Fibroblast of the aortic adventitia (primary cell): Measurements from ENCODE around the gene ACKR1. TPM values are rescaled to one million over a fixed set of nuclear protein-coding genes. Genes with fewer than 3 reads are reported as not detected.

ENCODE experiments used
- DNase-seq: peaks from one replicate; pipeline ENCODE4 v3.0.0-alpha.2; 2010; ENCODE audit warnings: low read depth
- H3K4me3 ChIP-seq: 2 replicates; pipeline ENCODE4 v1.5.1; 2011; ENCODE audit warnings: low read depth, mild to moderate bottlenecking, control low read depth, low read length, moderate library complexity
- CTCF ChIP-seq: IDR thresholded peaks from 2 replicates; pipeline ENCODE4 v1.5.1; 2011; ENCODE audit warnings: mild to moderate bottlenecking, low read length, control low read depth, inconsistent platforms; ENCODE audit not compliant: insufficient read depth
- total RNA-seq: library from RNA; depleted of rRNA; stranded (reverse); fragments of >200 nt; gene quantifications from 2 replicates; pipeline ENCODE4 v1.2.3, GENCODE V29; 2012; ENCODE audit warnings: low replicate concordance

The ACKR1 gene
- total RNA-seq, 1 donor = not detected

GRCh38 chr1:159177272-159177907 lies 27.3 kb upstream of the ACKR1 start:
- peak; percentile 73 for DNase-seq
- no peak for TF ChIP-seq CTCF

DNA sequence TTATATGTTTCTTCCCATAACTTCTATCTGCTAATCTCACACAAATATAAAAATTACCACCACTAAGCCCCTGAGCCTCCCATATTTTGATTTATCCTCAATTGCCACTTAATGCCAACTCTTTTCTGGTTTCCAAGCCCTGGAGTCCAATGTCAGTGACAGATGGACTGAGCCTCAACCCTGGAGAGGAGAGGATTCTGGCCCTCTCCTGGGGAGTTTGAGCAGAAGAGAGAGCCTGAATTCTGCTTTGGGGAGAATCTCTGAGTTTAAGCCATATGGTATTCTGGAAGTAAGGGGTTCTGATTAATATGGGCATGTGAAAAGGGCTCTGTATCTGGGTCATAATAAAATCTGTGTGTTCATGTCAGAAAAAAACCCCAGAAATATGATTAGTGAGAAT lies 24.8 kb upstream of the ACKR1 start:
- DNase-seq = no peak
- no peak for TF ChIP-seq CTCF
- H3K4me3 ChIP-seq = no peak overlapping the region

More at GRCh38 chr1:159177272-159177907, 27.3 kb upstream of the ACKR1 start:
- H3K4me3 ChIP-seq = no peak overlapping the region

DNA sequence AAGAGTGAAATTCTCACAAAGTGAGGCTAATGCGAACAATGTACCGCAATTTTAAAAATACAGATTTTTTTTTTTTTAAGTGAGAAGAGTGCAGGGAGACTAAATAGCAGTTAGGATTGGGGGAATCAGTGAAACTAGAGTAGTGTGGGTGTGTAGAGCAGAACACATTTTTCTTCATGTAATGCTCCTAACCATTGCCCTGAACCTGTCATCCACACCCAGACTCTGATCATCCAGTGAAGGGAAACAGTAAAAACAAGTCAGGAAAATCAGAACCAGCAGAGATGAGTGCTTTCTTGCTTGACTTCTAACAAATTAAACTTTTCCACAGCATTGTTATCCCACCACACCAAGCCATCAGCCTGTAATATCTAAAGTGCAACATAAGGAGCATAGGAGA lies 24.2 kb upstream of the ACKR1 start:
- no peak overlapping the region for H3K4me3 ChIP-seq
- no peak for TF ChIP-seq CTCF
- no peak for DNase-seq

DNA sequence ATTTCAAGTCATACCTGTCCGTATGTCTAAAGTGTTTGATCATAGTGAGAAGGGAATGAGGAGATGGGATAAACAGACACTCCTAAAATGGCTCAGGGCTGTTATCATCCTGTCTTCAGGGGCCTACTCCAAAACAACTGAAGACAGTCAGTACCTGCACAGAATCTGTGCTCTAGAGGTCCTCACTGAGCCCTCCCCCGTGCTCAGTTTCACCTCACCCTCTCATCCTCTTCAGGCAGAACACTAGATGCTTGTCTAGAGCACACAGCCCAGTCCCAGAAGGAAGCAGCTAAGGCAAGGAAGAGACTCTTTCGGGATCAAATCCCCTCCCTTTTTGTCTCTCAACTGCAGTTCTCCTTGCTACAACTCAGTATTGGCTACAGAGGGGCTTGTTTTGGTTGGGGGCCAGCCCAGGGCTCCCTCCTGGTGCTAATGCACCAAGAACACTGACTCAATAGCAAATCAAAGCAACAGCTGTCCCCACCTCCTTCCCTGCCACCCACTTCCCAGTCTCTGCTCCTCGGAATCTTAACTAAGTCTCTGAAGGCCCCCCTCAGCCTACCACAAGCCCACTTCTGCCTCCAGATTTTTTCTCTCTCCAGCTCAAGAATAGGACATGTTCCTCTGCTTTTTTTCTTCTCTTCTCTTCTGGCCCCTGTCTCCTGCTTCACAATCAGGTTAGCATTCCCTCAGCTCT lies 23.2 kb upstream of the ACKR1 start:
- no peak overlapping the region for H3K4me3 ChIP-seq
- no peak for DNase-seq
- TF ChIP-seq CTCF = no peak

DNA sequence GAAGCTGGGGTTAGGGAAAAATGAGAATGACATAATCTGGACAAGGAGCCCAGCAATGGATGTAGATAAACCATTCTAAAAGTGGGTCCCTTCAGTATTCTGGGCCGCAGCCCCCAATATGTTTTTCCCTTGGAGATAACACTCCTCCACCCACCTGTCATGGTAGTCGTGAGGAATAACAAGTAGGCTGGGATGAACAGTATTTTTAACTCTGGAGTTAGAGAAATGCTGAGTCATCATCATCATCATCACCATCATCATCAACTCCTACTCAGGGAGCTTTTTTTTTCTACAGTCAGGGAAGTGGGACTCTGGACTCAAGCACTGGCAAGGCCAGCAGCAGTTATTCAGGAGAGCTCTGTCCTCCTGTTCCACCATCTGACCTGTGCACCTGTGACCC lies 20.5 kb upstream of the ACKR1 start:
- TF ChIP-seq CTCF = no peak
- no peak overlapping the region for H3K4me3 ChIP-seq
- DNase-seq = no peak

DNA sequence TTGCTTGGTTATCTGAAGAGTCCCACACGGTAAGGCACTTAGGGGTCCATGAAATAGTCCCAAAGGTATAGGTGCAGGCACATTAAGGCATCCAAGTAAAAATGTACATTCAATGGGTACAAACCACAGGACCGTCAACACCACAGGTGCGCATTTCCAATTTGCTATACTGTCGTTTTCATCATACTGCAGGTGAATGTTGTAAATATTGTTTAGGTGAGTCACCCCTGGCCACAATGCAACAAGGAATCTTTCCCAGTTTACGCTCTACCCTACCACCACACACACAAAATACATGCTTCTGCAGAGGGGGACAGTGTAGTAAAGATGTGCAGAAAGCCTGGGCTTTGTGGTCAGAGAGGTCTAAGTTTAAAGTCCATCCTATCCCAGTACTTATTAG lies 19.6 kb upstream of the ACKR1 start:
- no peak for DNase-seq
- no peak overlapping the region for H3K4me3 ChIP-seq
- no peak for TF ChIP-seq CTCF

DNA sequence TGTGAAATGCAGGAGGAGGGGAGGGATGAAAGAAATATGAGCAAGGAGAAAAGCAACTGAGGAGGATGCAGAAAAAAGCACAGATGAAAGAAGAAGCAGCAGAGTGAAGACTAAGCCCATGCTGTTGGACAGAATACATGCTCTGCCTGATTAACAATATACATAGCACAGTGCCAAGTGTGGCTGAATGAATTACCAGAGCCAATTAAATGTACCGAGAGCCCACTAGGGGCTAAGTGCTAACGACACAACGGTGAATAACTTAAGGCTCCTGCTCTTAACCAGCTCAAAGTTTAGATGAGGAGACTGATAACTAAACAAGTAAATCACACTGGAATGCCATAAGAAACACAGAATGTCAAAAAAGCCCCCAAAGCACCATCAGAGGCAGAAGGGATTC lies 17.6 kb upstream of the ACKR1 start:
- no peak overlapping the region for H3K4me3 ChIP-seq
- no peak for DNase-seq
- no peak for TF ChIP-seq CTCF
